IMR-90 (cell line): ENCODE measurements around the gene GRN. TPM values are rescaled to one million over a fixed set of nuclear protein-coding genes. Genes with fewer than 3 reads are reported as not detected.

Experiments used
- ATAC-seq: fragments of 200-7000 bp; cut with Tn5 transposase; 2 replicates; pipeline ENCODE4 v1.9.1; 2020; ENCODE audit warnings: low read depth, mild to moderate bottlenecking, moderate library complexity
- BruUV-seq: library from RNA; stranded (reverse); fragments of 400-500 nt; replicated peaks from 2 replicates; lab custom pipeline; 2021; lab: Mats Ljungman, UMichigan
- CTCF ChIA-PET: fragments of 300-600 bp; formaldehyde crosslinking; extraction: SDS; loops from one replicate; lab custom pipeline; 2021; ENCODE audit warnings: antibody characterized with exemption; lab: Yijun Ruan, JAX
- POLR2A ChIA-PET: fragments of 300-600 bp; sonication (Branson Sonifier 250); formaldehyde crosslinking; loops from one replicate; lab custom pipeline; 2022; ENCODE audit warnings: antibody characterized with exemption; ENCODE audit not compliant: unreplicated experiment; lab: Charles Lee
- DNase-seq: peaks from one replicate; pipeline ENCODE4 v3.0.0; 2013
- H2AFZ ChIP-seq: replicated peaks from 2 replicates; pipeline ENCODE3; 2013; ENCODE audit warnings: low read length, mild to moderate bottlenecking; ENCODE audit not compliant: poor library complexity
- H2AK5ac ChIP-seq: 2 replicates; pipeline ENCODE4 v1.6.1; 2013; ENCODE audit warnings: low read depth, low read length, inconsistent platforms
- H2AK9ac ChIP-seq: replicated peaks from 2 replicates; pipeline ENCODE3; 2013; ENCODE audit warnings: mild to moderate bottlenecking, low read depth, low read length, moderate library complexity; ENCODE audit not compliant: poor library complexity
- H2BK120ac ChIP-seq: 2 replicates; pipeline ENCODE4 v1.6.1; 2013; ENCODE audit warnings: low read depth, low read length, inconsistent platforms
- H2BK15ac ChIP-seq: 3 replicates; pipeline ENCODE4 v1.6.1; 2013; ENCODE audit warnings: low read depth, low read length, inconsistent platforms
- H2BK20ac ChIP-seq: 2 replicates; pipeline ENCODE4 v1.6.1; 2013; ENCODE audit warnings: low read depth, mild to moderate bottlenecking, inconsistent platforms, low read length, moderate library complexity
- H2BK5ac ChIP-seq: 2 replicates; pipeline ENCODE4 v1.6.1; 2013; ENCODE audit warnings: mild to moderate bottlenecking, low read depth, low read length, inconsistent platforms; ENCODE audit not compliant: poor library complexity, severe bottlenecking
- H3K14ac ChIP-seq: replicated peaks from 2 replicates; pipeline ENCODE4 v1.6.1; 2013; ENCODE audit warnings: low read depth, low read length, inconsistent platforms
- H3K18ac ChIP-seq: 2 replicates; pipeline ENCODE4 v1.6.1; 2013; ENCODE audit warnings: low read depth, low read length, control low read depth
- H3K23ac ChIP-seq: 2 replicates; pipeline ENCODE4 v1.6.1; 2013; ENCODE audit warnings: low read depth, low read length, inconsistent platforms
- H3K27ac ChIP-seq: 2 replicates; pipeline ENCODE4 v1.5.1; 2013; ENCODE audit warnings: mild to moderate bottlenecking, control low read depth, low read length; ENCODE audit not compliant: insufficient read depth
- H3K27me3 ChIP-seq: 2 replicates; pipeline ENCODE4 v1.6.1; 2013; ENCODE audit warnings: low read length; ENCODE audit not compliant: control insufficient read depth, insufficient read depth
- H3K36me3 ChIP-seq: 2 replicates; pipeline ENCODE4 v1.6.1; 2013; ENCODE audit warnings: low read length, mixed read lengths; ENCODE audit not compliant: control insufficient read depth, insufficient read depth
- H3K4ac ChIP-seq: 2 replicates; pipeline ENCODE4 v1.6.1; 2013; ENCODE audit warnings: low read depth, low read length, inconsistent platforms
- H3K4me1 ChIP-seq: 2 replicates; pipeline ENCODE4 v1.6.1; 2013; ENCODE audit warnings: low read length, mixed read lengths; ENCODE audit not compliant: control insufficient read depth, insufficient read depth
- H3K4me2 ChIP-seq: 2 replicates; pipeline ENCODE4 v1.6.1; 2013; ENCODE audit warnings: low read depth, mild to moderate bottlenecking, control low read depth, low read length, moderate library complexity
- H3K4me3 ChIP-seq: 2 replicates; pipeline ENCODE4 v1.5.1; 2013; ENCODE audit warnings: low read depth, mild to moderate bottlenecking, control low read depth, low read length, moderate library complexity; ENCODE audit not compliant: insufficient read depth
- H3K56ac ChIP-seq: 2 replicates; pipeline ENCODE4 v1.6.1; 2013; ENCODE audit warnings: low read length, inconsistent platforms; ENCODE audit not compliant: insufficient read depth; ENCODE audit errors: extremely low read depth
- H3K79me1 ChIP-seq, 2 experiments: 2 replicates each; pipeline ENCODE4 v1.6.1; 2013; ENCODE audit warnings: low read length in 2 of 2, inconsistent platforms in 1 of 2, low read depth in 1 of 2
- H3K9ac ChIP-seq: 2 replicates; pipeline ENCODE4 v1.6.1; 2013; ENCODE audit warnings: low read depth, low read length, control low read depth
- H3K9me1 ChIP-seq: 2 replicates; pipeline ENCODE4 v1.6.1; 2013; ENCODE audit warnings: low read length, inconsistent platforms; ENCODE audit not compliant: insufficient read depth
- H3K9me3 ChIP-seq: 2 replicates; pipeline ENCODE4 v1.6.1; 2013; ENCODE audit warnings: low read length; ENCODE audit not compliant: control insufficient read depth, insufficient read depth
- H4K20me1 ChIP-seq: 2 replicates; pipeline ENCODE4 v1.6.1; 2013; ENCODE audit warnings: low read length, inconsistent platforms; ENCODE audit not compliant: insufficient read depth
- H4K5ac ChIP-seq: 2 replicates; pipeline ENCODE4 v1.6.1; 2013; ENCODE audit warnings: mild to moderate bottlenecking, low read depth, low read length, control low read depth
- H4K8ac ChIP-seq, 2 experiments: 2 replicates each; pipeline ENCODE4 v1.6.1; 2013; ENCODE audit warnings: low read depth in 2 of 2, low read length in 2 of 2, control low read depth in 1 of 2, inconsistent platforms in 1 of 2
- H4K91ac ChIP-seq: 2 replicates; pipeline ENCODE4 v1.6.1; 2013; ENCODE audit warnings: low read depth, low read length, inconsistent platforms; ENCODE audit not compliant: insufficient read depth
- BHLHE40 ChIP-seq: fragments of 150-350 bp; IDR thresholded peaks from 2 replicates; pipeline ENCODE4 v1.6.1; 2016; ENCODE audit warnings: mild to moderate bottlenecking, low read depth, low read length
- CEBPB ChIP-seq: IDR thresholded peaks from 2 replicates; pipeline ENCODE4 v1.6.1; 2012; ENCODE audit warnings: low read depth, low read length, improper control_type of control experiment
- CHD1 ChIP-seq: IDR thresholded peaks from 2 replicates; pipeline ENCODE4 v1.6.1; 2012; ENCODE audit warnings: low read depth, low read length, improper control_type of control experiment
- FOS ChIP-seq: fragments of 150-350 bp; IDR thresholded peaks from 2 replicates; pipeline ENCODE4 v1.6.1; 2016; ENCODE audit warnings: low read depth, low read length
- MAFK ChIP-seq: IDR thresholded peaks from 2 replicates; pipeline ENCODE4 v1.6.1; 2012; ENCODE audit warnings: low read depth, low read length, improper control_type of control experiment
- MAZ ChIP-seq: IDR thresholded peaks from 2 replicates; pipeline ENCODE4 v1.6.1; 2012; ENCODE audit warnings: low read depth, mild to moderate bottlenecking, low read length, improper control_type of control experiment, moderate library complexity, borderline replicate concordance
- MXI1 ChIP-seq: IDR thresholded peaks from 2 replicates; pipeline ENCODE4 v1.6.1; 2012; ENCODE audit warnings: low read depth, mild to moderate bottlenecking, low read length, moderate library complexity, borderline replicate concordance
- RAD21 ChIP-seq: IDR thresholded peaks from 2 replicates; pipeline ENCODE4 v1.6.1; 2012; ENCODE audit warnings: low read length, improper control_type of control experiment
- RCOR1 ChIP-seq: IDR thresholded peaks from 2 replicates; pipeline ENCODE4 v1.6.1; 2012; ENCODE audit warnings: mild to moderate bottlenecking, low read length, improper control_type of control experiment; ENCODE audit not compliant: insufficient replicate concordance
- SMC3 ChIP-seq: fragments of 150-350 bp; IDR thresholded peaks from 2 replicates; pipeline ENCODE4 v1.6.1; 2016; ENCODE audit warnings: low read depth, mild to moderate bottlenecking, antibody characterized with exemption, low read length, moderate library complexity
- WGBS, 2 experiments: methylation state at CpG; one replicate each; pipeline versions ENCODE4 v1.1.5 to v1.1.7; 2013; ENCODE audit warnings: missing lambda C conversion rate in 2 of 2; ENCODE audit not compliant: insufficient read length in 1 of 2; ENCODE audit errors: extremely low coverage in 2 of 2; 5-methylcytosine and 5-hydroxymethylcytosine counted together
- dilution Hi-C: fragments of 300-500 bp; cut with HindIII; formaldehyde crosslinking; loops from one replicate; pipeline ENCODE4 v1.14.3; 2018; ENCODE audit warnings: low sequenced_read_pairs; ENCODE audit not compliant: unreplicated experiment
- in situ Hi-C: fragments of 300-500 bp; cut with MboI; formaldehyde crosslinking; loops from 3 replicates; pipeline ENCODE4 v1.14.3; 2019; ENCODE audit warnings: low sequenced_read_pairs, inconsistent platforms, mixed read lengths
- intact Hi-C: fragments of 100-400 bp; cut with micrococcal nuclease; formaldehyde crosslinking; loops from 2 replicates; pipeline ENCODE4 v1.10.0; 2022
- polyA plus RNA-seq, 3 experiments: library from polyadenylated mRNA; depleted of rRNA; stranded (reverse); fragments of >200 nt; gene quantifications; 2 replicates each; pipeline ENCODE4 v1.2.3, GENCODE V29; 2012; ENCODE audit warnings: low replicate concordance in 1 of 3
- total RNA-seq: library from RNA; depleted of rRNA; stranded (reverse); fragments of >200 nt; gene quantifications from 2 replicates; pipeline ENCODE4 v1.2.3, GENCODE V29; 2012
- TF ChIP-seq, protein P1 (sequence below): fragments of 150-350 bp; IDR thresholded peaks from 2 replicates; pipeline ENCODE4 v1.6.1; 2017; ENCODE audit warnings: mild to moderate bottlenecking, antibody characterized with exemption, low read length, low read depth
- TF ChIP-seq, protein P2 (sequence below): fragments of 150-350 bp; IDR thresholded peaks from 2 replicates; pipeline ENCODE4 v1.6.1; 2016; ENCODE audit warnings: low read depth, mild to moderate bottlenecking, low read length, moderate library complexity, borderline replicate concordance
- TF ChIP-seq, protein P3 (sequence below): conservative IDR thresholded peaks from 2 replicates; pipeline ENCODE4 v1.5.1; 2012; ENCODE audit warnings: mild to moderate bottlenecking, low read depth, low read length, improper control_type of control experiment

GRN gene
- total and polyA plus RNA-seq, 2 of the 4 experiments (the other 2 are of a cell fraction), result 38.9 to 494 TPM

DNA sequence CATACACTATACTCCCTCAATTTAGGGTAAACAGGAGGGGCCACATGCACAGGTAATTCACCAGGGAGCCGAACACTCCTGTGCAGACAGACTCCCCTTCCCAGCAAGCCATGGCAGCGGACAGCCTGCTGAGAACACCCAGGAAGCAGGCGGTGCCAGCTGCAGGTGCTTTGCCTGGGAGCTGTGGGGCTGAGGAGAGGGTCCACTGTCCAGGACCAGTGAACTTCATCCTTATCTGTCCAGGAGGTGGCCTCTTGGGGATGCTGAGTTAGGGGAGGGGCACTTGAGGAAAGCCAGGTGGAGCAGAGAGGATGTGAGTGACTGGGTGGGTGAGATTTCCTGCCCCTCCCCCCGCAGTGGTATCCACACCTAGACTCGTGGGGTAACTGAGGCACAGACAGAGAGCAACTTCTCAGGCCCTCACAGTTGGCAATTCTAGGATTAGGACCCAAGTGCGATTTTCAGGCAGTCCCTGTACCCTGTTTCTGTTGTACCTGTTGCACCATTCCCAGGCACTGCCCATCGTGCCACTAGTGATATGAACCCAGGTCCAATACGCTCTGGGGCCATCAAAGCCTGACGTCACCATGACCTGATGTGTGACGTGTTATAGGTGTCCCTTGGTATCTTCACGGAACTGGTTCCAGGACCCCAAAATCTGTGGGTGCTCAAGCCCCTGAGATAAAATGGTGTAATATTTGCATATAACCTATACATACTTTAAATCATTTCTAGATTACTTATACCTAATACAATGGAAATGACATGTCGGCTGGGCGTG, 1.2 kb downstream of the GRN start:
- Histone ChIP-seq H4K8ac (no peak overlapping the region), H4K91ac (no peak overlapping the region), H3K14ac (peak overlapping the region; percentile 44; the same call in 1 of the 2 replicates), H4K20me1 (peaks cover 16% of the 10 kb centered on the region; the same call in 1 of the 2 replicates), H2AK9ac (peak overlapping the region; percentile 93), H3K36me3 (peaks cover 14% of the 10 kb centered on the region), H3K27me3 (no peaks in the 10 kb centered on the region), H3K18ac (no peak overlapping the region), H3K4me2 (peak overlapping the region; percentile 74), H3K56ac (no peak overlapping the region), H2AK5ac (peak overlapping the region; percentile 5; the same call in 1 of the 2 replicates), H3K9me1 (peaks cover 10% of the 10 kb centered on the region; the same call in 1 of the 2 replicates), H2BK15ac (no peak overlapping the region), H2BK5ac (no peak overlapping the region), H3K4ac (no peak overlapping the region), H3K4me1 (peaks cover 4% of the 10 kb centered on the region; the same call in 1 of the 2 replicates), H3K23ac (no peak overlapping the region), H4K5ac (no peak overlapping the region), H2BK120ac (no peak overlapping the region), H3K9ac (peak overlapping the region; percentile 72; the same call in 1 of the 2 replicates), H3K27ac (no peak overlapping the region), H3K4me3 (peak overlapping the region; percentile 56), H2AFZ (peak overlapping the region; percentile 76), H2BK20ac (no peak overlapping the region), H3K79me1 (peaks cover 5 to 31% of the 10 kb centered on the region in 2 experiments), H3K9me3 (no peaks in the 10 kb centered on the region)
- no peak for ATAC-seq
- no peak for DNase-seq
- no TSS peak for BruUV-seq
- dilution Hi-C loops, result no loop called here
- intact Hi-C loops, result loop anchor here (5.0 kb wide), 1 partner anchor 144 kb away; no protein-coding TSS in a partner anchor
- POLR2A ChIA-PET, result no interaction called here
- CTCF ChIA-PET, result interaction anchor here (0.5 to 1.1 kb wide), 7 partner anchors 13 to 176 kb away, joined by 3 to 4 read pairs (median 3); no protein-coding TSS in a partner anchor
- in situ Hi-C loops, result no loop called here
- WGBS, 2 experiments, result 62% methylated on average over 3 of the region's 13 CpGs; no CpG with 5 or more reads in 1 of the 2 experiments
- TF ChIP-seq MXI1, result no peak
- TF ChIP-seq, protein P1, sequence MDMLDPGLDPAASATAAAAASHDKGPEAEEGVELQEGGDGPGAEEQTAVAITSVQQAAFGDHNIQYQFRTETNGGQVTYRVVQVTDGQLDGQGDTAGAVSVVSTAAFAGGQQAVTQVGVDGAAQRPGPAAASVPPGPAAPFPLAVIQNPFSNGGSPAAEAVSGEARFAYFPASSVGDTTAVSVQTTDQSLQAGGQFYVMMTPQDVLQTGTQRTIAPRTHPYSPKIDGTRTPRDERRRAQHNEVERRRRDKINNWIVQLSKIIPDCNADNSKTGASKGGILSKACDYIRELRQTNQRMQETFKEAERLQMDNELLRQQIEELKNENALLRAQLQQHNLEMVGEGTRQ, result no peak
- TF ChIP-seq, protein P2, sequence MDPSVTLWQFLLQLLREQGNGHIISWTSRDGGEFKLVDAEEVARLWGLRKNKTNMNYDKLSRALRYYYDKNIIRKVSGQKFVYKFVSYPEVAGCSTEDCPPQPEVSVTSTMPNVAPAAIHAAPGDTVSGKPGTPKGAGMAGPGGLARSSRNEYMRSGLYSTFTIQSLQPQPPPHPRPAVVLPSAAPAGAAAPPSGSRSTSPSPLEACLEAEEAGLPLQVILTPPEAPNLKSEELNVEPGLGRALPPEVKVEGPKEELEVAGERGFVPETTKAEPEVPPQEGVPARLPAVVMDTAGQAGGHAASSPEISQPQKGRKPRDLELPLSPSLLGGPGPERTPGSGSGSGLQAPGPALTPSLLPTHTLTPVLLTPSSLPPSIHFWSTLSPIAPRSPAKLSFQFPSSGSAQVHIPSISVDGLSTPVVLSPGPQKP, result no peak
- no peak for TF ChIP-seq FOS
- no peak for TF ChIP-seq BHLHE40
- no peak for TF ChIP-seq SMC3
- no peak for TF ChIP-seq CHD1
- no peak for TF ChIP-seq RAD21
- TF ChIP-seq MAFK, result no peak
- TF ChIP-seq, protein P3, sequence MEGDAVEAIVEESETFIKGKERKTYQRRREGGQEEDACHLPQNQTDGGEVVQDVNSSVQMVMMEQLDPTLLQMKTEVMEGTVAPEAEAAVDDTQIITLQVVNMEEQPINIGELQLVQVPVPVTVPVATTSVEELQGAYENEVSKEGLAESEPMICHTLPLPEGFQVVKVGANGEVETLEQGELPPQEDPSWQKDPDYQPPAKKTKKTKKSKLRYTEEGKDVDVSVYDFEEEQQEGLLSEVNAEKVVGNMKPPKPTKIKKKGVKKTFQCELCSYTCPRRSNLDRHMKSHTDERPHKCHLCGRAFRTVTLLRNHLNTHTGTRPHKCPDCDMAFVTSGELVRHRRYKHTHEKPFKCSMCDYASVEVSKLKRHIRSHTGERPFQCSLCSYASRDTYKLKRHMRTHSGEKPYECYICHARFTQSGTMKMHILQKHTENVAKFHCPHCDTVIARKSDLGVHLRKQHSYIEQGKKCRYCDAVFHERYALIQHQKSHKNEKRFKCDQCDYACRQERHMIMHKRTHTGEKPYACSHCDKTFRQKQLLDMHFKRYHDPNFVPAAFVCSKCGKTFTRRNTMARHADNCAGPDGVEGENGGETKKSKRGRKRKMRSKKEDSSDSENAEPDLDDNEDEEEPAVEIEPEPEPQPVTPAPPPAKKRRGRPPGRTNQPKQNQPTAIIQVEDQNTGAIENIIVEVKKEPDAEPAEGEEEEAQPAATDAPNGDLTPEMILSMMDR, result no peak
- no peak for TF ChIP-seq CEBPB
- TF ChIP-seq MAZ, result no peak
- TF ChIP-seq RCOR1, result no peak
